Heart left ventricle (tissue), 16 donors: ENCODE measurements around the gene MKKS. TPM values are rescaled to one million over a fixed set of nuclear protein-coding genes. Genes with fewer than 3 reads are reported as not detected.

Experiments
- ATAC-seq, 4 donors: fragments of 200-7000 bp; cut with Tn5 transposase; one replicate each; pipeline ENCODE4 v1.9.1; 2020 to 2022; ENCODE audit warnings: moderate library complexity in 4 of 4, mild to moderate bottlenecking in 3 of 4, moderate number of reproducible peaks in 1 of 4
- DNase-seq, 5 donors: peaks; one replicate each; pipeline ENCODE4 v3.0.0-alpha.2; 2020
- H3K27ac ChIP-seq, 12 donors: fragments of 200-600 bp; sonication (generic) in 4 of 12; one replicate each; pipeline versions ENCODE4 v1.5.0 to v1.8.0; 2016 to 2022; ENCODE audit warnings: mild to moderate bottlenecking in 2 of 12
- H3K27me3 ChIP-seq, 9 donors: fragments of 200-600 bp; sonication (generic) in 2 of 9; one replicate each; pipeline versions ENCODE4 v1.5.1 to v1.8.0; 2016 to 2022; ENCODE audit warnings: mild to moderate bottlenecking in 3 of 9
- H3K36me3 ChIP-seq, 9 donors: fragments of 200-600 bp; sonication (generic) in 2 of 9; one replicate each; pipeline versions ENCODE4 v1.5.0 to v1.8.0; 2018 to 2022; ENCODE audit warnings: mild to moderate bottlenecking in 2 of 9
- H3K4me1 ChIP-seq, 12 donors: fragments of 200-600 bp; sonication (generic) in 4 of 12; one replicate each; pipeline versions ENCODE4 v1.5.0 to v1.8.0; 2016 to 2022; ENCODE audit warnings: mild to moderate bottlenecking in 3 of 12
- H3K4me3 ChIP-seq, 12 donors: fragments of 200-600 bp; sonication (generic) in 4 of 12; one replicate each; pipeline versions ENCODE4 v1.5.0 to v1.8.0; 2017 to 2022; ENCODE audit warnings: mild to moderate bottlenecking in 9 of 12, moderate library complexity in 4 of 12
- H3K9me3 ChIP-seq, 12 donors: fragments of 200-600 bp; sonication (generic) in 4 of 12; one replicate each; pipeline versions ENCODE4 v1.5.0 to v1.8.0; 2016 to 2022; ENCODE audit warnings: mild to moderate bottlenecking in 1 of 12
- POLR2A ChIP-seq, 2 donors: fragments of 450-650 bp; IDR thresholded peaks; one replicate each; pipeline ENCODE4 v1.6.1; 2017; ENCODE audit warnings: antibody characterized with exemption in 2 of 2, mild to moderate bottlenecking in 2 of 2, moderate library complexity in 2 of 2
- WGBS, 4 donors: extraction: QIAGEN DNeasy Blood & Tissue Kit in 2 of 4; methylation state at CpG; one replicate each; pipeline versions ENCODE4 v1.1.5 to v1.1.7; 2013 to 2018; 5-methylcytosine and 5-hydroxymethylcytosine counted together
- intact Hi-C, 10 donors: fragments of 100-400 bp; cut with DNase I; formaldehyde crosslinking; loops; one replicate each; pipeline versions ENCODE4 v1.11.1 to v1.14.2; 2022
- polyA plus RNA-seq, 2 donors: library from polyadenylated mRNA; stranded (reverse); fragments of 200-250 nt; gene quantifications; one replicate each; pipeline ENCODE4 v1.2.3, GENCODE V29; 2013
- total RNA-seq, 9 donors: library from RNA; depleted of rRNA in 2 of 9; stranded (reverse); fragments of >200 nt in 2 of 9; fragmentation: NEBNext Ultra II Directional in 3 of 9; extraction: Animal tissue kit (Norgen Biotek cat#: 25700) in 3 of 9; gene quantifications; one replicate each; pipeline versions ENCODE4 v1.1.0 to v1.2.4, GENCODE V29; 2016 to 2023
- TF ChIP-seq, protein P1 (sequence below), 12 donors: fragments of 200-600 bp; sonication (generic) in 4 of 12; IDR thresholded peaks; one replicate each; pipeline versions ENCODE4 v1.5.0 to v1.8.0; 2018 to 2022; ENCODE audit warnings: antibody characterized with exemption in 12 of 12, mild to moderate bottlenecking in 5 of 12
- donor health status: ischemic (EF 13 %, LVEDD 7.1; RV severe dilation, severe dysfunction).
- donor health status: healthy with polysubstance abuse.
- donor health status: DM: no; HTN: yes; CAD: no.
- donor health status: DM: no; HTN: no; CAD: no.
- donor health status: ischemic (EF 25% LVEDD 6.9; RV normal size, moderate dysfunction).
- donor health status: ischemic (EF 25% LVEDD 5.7; RV mildly dilated, moderate dysfunction).
- donor health status: healthy.
- donor health status: DM: yes; HTN: yes; CAD: no.
- donor health status: ischemic (EF 35%, LVEDD 5.7; RV mildly dilated, moderate dysfunction).
- donor health status: nonischemic (EF 11% LVEDD 7.7; RV severe dilation, severe dysfunction).
- donor health status: DM: yes; HTN: yes; CAD: no.
- donor health status: PGD.
- donor health status: ischemic (EF 29% LVEDD 5.4; RV normal size, mild dysfunction).
- donor health status: nonischemic (EF 23%, LVEDD 6.1; RV moderate dilation, normal function).

Gene MKKS
- total and polyA plus RNA-seq, 11 donors, result 12.0 to 30.1 (median 19.0) TPM

DNA sequence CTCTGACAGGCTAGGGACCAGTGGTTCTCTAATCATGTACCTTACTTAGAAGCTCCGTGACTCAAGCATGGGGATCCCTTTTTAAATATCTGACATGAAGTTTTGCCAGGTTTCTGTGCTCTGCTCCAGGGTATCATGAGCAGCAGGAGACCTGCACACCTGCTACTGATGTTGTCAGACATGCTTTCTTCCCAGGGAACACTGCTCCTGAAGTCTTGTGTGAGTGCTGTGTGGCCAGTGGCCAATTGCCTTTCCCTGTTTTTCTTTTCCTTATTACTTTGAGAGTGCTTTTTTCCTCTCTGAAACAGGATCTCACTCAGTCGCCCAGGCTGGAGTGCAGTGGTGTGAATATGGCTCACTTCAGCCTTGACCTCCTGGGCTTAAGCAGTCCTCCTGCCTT, 27.5 kb upstream of the MKKS start:
- H3K4me3 ChIP-seq, result no peak overlapping the region
- ATAC-seq (no peak), DNase-seq (no peak)
- peaks cover 0 to 12% (median 0%) of the 10 kb centered on the region in 12 donors for H3K9me3 ChIP-seq
- H3K36me3 ChIP-seq, result no peaks in the 10 kb centered on the region
- no peaks in the 10 kb centered on the region for H3K27me3 ChIP-seq
- no peak for TF ChIP-seq POLR2A (IDR thresholded peaks at IDR 0.05)
- TF ChIP-seq, protein P1, sequence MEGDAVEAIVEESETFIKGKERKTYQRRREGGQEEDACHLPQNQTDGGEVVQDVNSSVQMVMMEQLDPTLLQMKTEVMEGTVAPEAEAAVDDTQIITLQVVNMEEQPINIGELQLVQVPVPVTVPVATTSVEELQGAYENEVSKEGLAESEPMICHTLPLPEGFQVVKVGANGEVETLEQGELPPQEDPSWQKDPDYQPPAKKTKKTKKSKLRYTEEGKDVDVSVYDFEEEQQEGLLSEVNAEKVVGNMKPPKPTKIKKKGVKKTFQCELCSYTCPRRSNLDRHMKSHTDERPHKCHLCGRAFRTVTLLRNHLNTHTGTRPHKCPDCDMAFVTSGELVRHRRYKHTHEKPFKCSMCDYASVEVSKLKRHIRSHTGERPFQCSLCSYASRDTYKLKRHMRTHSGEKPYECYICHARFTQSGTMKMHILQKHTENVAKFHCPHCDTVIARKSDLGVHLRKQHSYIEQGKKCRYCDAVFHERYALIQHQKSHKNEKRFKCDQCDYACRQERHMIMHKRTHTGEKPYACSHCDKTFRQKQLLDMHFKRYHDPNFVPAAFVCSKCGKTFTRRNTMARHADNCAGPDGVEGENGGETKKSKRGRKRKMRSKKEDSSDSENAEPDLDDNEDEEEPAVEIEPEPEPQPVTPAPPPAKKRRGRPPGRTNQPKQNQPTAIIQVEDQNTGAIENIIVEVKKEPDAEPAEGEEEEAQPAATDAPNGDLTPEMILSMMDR (IDR thresholded peaks at IDR 0.05), result no peak
- H3K4me1 ChIP-seq, result peaks cover 0 to 21% (median 8%) of the 10 kb centered on the region in 12 donors
- 91 to 97% (median 93%) methylated on average over 2 of the region's 2 CpGs for WGBS, 4 donors
- intact Hi-C loops, result loop anchor here in 4 of 10 donors (10.0 kb wide), 3 partner anchors 213 to 1083 kb away; partner anchors contain the start of gene JAG1 (in 1 of the 4)
- no peak overlapping the region for H3K27ac ChIP-seq

DNA sequence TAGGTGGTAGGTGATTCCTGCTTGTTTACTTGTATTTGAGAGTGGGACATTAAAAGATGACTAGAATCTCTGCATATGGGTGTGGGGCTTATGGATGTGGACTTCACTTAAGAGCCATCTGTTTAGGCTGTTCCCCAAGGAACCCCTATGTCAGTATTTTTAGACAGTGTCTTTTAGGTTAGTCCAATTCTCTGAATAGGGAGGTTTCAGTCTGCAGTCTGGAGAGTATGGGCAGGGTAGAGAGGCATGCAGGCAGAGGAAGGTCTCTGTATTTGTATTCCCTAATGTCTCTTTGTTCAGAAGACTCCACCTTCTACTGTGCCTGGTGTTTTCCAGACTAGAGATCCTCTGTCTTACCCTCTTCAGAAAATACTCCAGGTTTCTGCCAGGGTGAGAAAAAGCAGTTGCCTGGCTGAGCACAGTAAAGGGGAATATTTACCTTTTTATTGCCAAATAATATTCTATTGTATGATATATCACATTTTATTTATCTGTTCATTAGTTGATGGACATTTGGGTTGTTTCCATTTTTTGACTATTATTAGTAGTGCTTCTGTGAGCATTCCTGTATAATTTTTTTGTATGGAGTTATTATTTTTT, 20.2 kb upstream of the MKKS start:
- H3K9me3 ChIP-seq, result peaks cover 0 to 12% (median 0%) of the 10 kb centered on the region in 12 donors
- ATAC-seq, result no peak
- H3K27me3 ChIP-seq, result no peaks in the 10 kb centered on the region
- no peak overlapping the region for H3K4me3 ChIP-seq
- TF ChIP-seq, protein P1 (IDR thresholded peaks at IDR 0.05), result no peak
- TF ChIP-seq POLR2A (IDR thresholded peaks at IDR 0.05), result no peak
- H3K36me3 ChIP-seq, result no peaks in the 10 kb centered on the region
- DNase-seq, result no peak
- H3K27ac ChIP-seq, result peak overlapping the region in 2 of 12 donors; percentile 3 to 72
- peaks cover 0 to 23% (median 0%) of the 10 kb centered on the region in 12 donors for H3K4me1 ChIP-seq
- intact Hi-C loops, result no loop called here

DNA sequence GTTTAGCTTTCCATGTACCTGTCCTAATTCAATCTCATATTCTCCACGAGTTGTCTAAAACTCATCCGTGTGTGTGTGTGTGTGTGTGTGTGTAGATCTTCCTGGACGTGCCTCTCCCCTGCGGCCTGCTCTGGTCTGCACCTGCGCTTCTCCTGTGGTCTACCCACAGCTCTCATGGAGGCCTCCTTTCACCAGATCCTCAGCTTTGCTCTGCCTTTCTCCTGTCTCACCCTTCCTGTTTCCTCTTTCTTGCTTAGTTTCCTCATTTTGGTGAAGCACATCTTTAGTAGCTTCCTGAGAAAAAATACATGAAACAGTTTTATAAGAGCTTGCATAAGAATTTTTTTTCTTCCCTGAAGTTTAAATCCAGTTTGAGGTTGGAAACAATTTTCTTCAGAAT, 19.2 kb upstream of the MKKS start:
- TF ChIP-seq POLR2A (IDR thresholded peaks at IDR 0.05), result no peak
- TF ChIP-seq, protein P1 (IDR thresholded peaks at IDR 0.05), result no peak
- Histone ChIP-seq H3K36me3 (no peaks in the 10 kb centered on the region), H3K4me3 (no peak overlapping the region), H3K9me3 (peaks cover 0 to 12% (median 0%) of the 10 kb centered on the region in 12 donors), H3K27ac (peak overlapping the region in 1 of 12 donors; percentile 72), H3K27me3 (no peaks in the 10 kb centered on the region), H3K4me1 (peaks cover 0 to 23% (median 0%) of the 10 kb centered on the region in 12 donors)
- ATAC-seq (peak in 2 of 4 donors; percentile 58 to 68), DNase-seq (peak in 1 of 5 donors; percentile 46)
- intact Hi-C loops, result no loop called here
- WGBS, 4 donors, result 54 to 75% (median 65%) methylated on average over 5 of the region's 5 CpGs

DNA sequence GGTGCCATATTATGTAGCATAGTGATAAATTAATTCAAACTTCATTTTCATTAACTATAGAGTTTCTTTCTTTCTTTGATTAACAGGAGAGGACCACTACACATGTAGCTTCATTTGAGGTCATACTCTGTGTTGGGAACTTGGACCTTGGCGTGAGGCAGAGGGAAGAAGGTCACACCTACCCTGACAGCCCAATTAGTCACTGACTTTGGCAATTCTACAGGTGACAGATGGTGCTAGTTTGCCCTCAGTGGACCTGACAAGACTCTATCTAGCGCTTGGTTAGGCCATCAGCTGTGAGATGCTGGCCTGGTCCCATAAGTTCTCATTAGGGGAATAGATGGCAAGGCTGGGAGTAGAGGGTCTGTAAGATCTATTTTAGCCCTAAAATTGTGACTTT, 15.2 kb upstream of the MKKS start:
- DNase-seq (no peak), ATAC-seq (no peak)
- 92 to 96% (median 94%) methylated on average over 2 of the region's 2 CpGs for WGBS, 4 donors
- Histone ChIP-seq H3K4me1 (peaks cover 0 to 29% (median 0%) of the 10 kb centered on the region in 12 donors), H3K27ac (no peak overlapping the region), H3K27me3 (no peaks in the 10 kb centered on the region), H3K4me3 (no peak overlapping the region), H3K36me3 (no peaks in the 10 kb centered on the region), H3K9me3 (no peaks in the 10 kb centered on the region)
- intact Hi-C loops, result no loop called here
- no peak for TF ChIP-seq POLR2A (IDR thresholded peaks at IDR 0.05)
